Left kidney (tissue), 2 donors: ENCODE data around the gene KLHL2. TPM values are rescaled to one million over a fixed set of nuclear protein-coding genes. Genes with fewer than 3 reads are reported as not detected.
"Not testable (repeated sequence)": the region's sequence is repeated elsewhere in the genome, so short reads cannot be mapped to it uniquely, and the experiment has no call there.

Experiments
- DNase-seq: peaks from one replicate; pipeline ENCODE4 v3.0.0-alpha.2; 2013
- polyA plus RNA-seq: library from polyadenylated mRNA; unstranded; fragments of 120-200 nt; gene quantifications from one replicate; pipeline ENCODE4 v1.2.1, GENCODE V29; 2013; ENCODE audit not compliant: insufficient read length

The KLHL2 gene
- polyA plus RNA-seq, 1 donor = 23.9 TPM

- DNase-seq = peak; percentile 98
Measured at GRCh38 chr4:165327211-165328100, 120.1 kb downstream of the KLHL2 start, which contains the start of gene MSMO1. Gene MSMO1, plus strand, starts transcription at chr4:165327669. Its CDS starts 5,702 bp downstream, at chr4:165333371.

- DNase-seq = no peak
Measured at GRCh38 chr4:165328101-165328425, 120.7 kb downstream of the KLHL2 start.

- DNase-seq = peak; percentile 15
Measured at GRCh38 chr4:165328708-165329107, 121.3 kb downstream of the KLHL2 start.

GRCh38 chr4:165330071-165330470 lies 122.7 kb downstream of the KLHL2 start:
- no peak for DNase-seq

- DNase-seq = no peak
Measured at GRCh38 chr4:165330666-165331065, 123.3 kb downstream of the KLHL2 start.

- no peak for DNase-seq
Measured at GRCh38 chr4:165331359-165331758, 124.0 kb downstream of the KLHL2 start.

GRCh38 chr4:165331823-165332222 lies 124.5 kb downstream of the KLHL2 start:
- DNase-seq = no peak

- no peak for DNase-seq
Measured at GRCh38 chr4:165332502-165332901, 125.1 kb downstream of the KLHL2 start.

- no peak for DNase-seq
Measured at GRCh38 chr4:165335163-165335703, 127.9 kb downstream of the KLHL2 start.

GRCh38 chr4:165336743-165337142 lies 129.4 kb downstream of the KLHL2 start:
- no peak for DNase-seq

- DNase-seq = not testable (repeated sequence)
Measured at GRCh38 chr4:165342340-165342739, 135.0 kb downstream of the KLHL2 start.

GRCh38 chr4:165343353-165344191 lies 136.2 kb downstream of the KLHL2 start:
- no peak for DNase-seq

GRCh38 chr4:165345666-165346417 lies 138.5 kb downstream of the KLHL2 start:
- no peak for DNase-seq

GRCh38 chr4:165347647-165348569 lies 140.5 kb downstream of the KLHL2 start:
- DNase-seq = no peak

- DNase-seq = no peak
Measured at GRCh38 chr4:165351359-165352130, 144.2 kb downstream of the KLHL2 start.

GRCh38 chr4:165355900-165356300 lies 148.5 kb downstream of the KLHL2 start:
- peak; percentile 53 for DNase-seq

GRCh38 chr4:165359506-165359905 lies 152.1 kb downstream of the KLHL2 start:
- DNase-seq = no peak

- no peak for DNase-seq
Measured at GRCh38 chr4:165360041-165360695, 152.8 kb downstream of the KLHL2 start.

- no peak for DNase-seq
Measured at GRCh38 chr4:165360985-165361670, 153.8 kb downstream of the KLHL2 start.
